K562 (cell line): Measurements from ENCODE around the gene CENPO.

ENCODE experiments used
- CBX3 ChIP-seq, 2 experiments: IDR thresholded peaks; 1 replicate in 1 of 2; 2 replicates in 1 of 2; pipeline ENCODE4 v1.6.1; 2012; ENCODE audit warnings: inconsistent platforms in 2 of 2, low read length in 2 of 2, borderline replicate concordance in 1 of 2, control low read depth in 1 of 2
- EP300 ChIP-seq: IDR thresholded peaks from 2 replicates; pipeline ENCODE4 v1.6.1; 2012; ENCODE audit warnings: low read length, improper control_type of control experiment
- FIP1L1 ChIP-seq: fragments of 200-400 bp; formaldehyde crosslinking; IDR thresholded peaks from 2 replicates; pipeline ENCODE4 v1.6.1; 2018; ENCODE audit warnings: mild to moderate bottlenecking, low read depth, low read length; ENCODE audit not compliant: poor library complexity, severe bottlenecking
- IRF1 ChIP-seq: sonication (generic); formaldehyde crosslinking; IDR thresholded peaks from 2 replicates; pipeline ENCODE4 v1.8.0; 2022; ENCODE audit warnings: missing genetic modification reagents, mild to moderate bottlenecking, borderline replicate concordance
- RNF2 ChIP-seq: sonication (generic); IDR thresholded peaks from 2 replicates; pipeline ENCODE4 v1.6.1; 2016
- TOE1 ChIP-seq, 2 experiments: fragments of 450-650 bp in 1 of 2; sonication (generic) in 1 of 2; formaldehyde crosslinking in 1 of 2; IDR thresholded peaks; 2 replicates each; pipeline versions ENCODE4 v1.7.1 to v1.8.0; 2016 to 2022; ENCODE audit warnings: borderline replicate concordance in 2 of 2, mild to moderate bottlenecking in 2 of 2, antibody characterized with exemption in 1 of 2, inconsistent platforms in 1 of 2, low read depth in 1 of 2, missing genetic modification reagents in 1 of 2, moderate library complexity in 1 of 2
- ZBTB34 ChIP-seq: fragments of 250-450 bp; sonication (Bioruptor Pico); IDR thresholded peaks from 2 replicates; pipeline ENCODE4 v1.8.0; 2021; ENCODE audit warnings: mild to moderate bottlenecking, moderate library complexity
- ZNF134 ChIP-seq: fragments of 250-450 bp; sonication (Bioruptor Pico); conservative IDR thresholded peaks from 2 replicates; pipeline ENCODE4 v1.4.0; 2020
- ZNF41 ChIP-seq: fragments of 250-450 bp; sonication (Bioruptor Pico); conservative IDR thresholded peaks from 2 replicates; pipeline ENCODE4 v1.4.0; 2020; ENCODE audit warnings: mild to moderate bottlenecking
- ZNF512 ChIP-seq: IDR thresholded peaks from 2 replicates; pipeline ENCODE4 v1.6.1; 2016; ENCODE audit warnings: missing genetic modification characterization, missing compliant biosample characterization
- ZNF551 ChIP-seq: fragments of 250-450 bp; sonication (Bioruptor Pico); IDR thresholded peaks from 2 replicates; pipeline ENCODE4 v1.5.0; 2021; ENCODE audit warnings: mild to moderate bottlenecking, moderate library complexity

GRCh38 chr2:24787532-24787931 lies 5.7 kb upstream of the CENPO start:
- no peak for TF ChIP-seq ZBTB34 (CRISPR knock-in tag)
- no peak for TF ChIP-seq FIP1L1
- TF ChIP-seq EP300 = no peak
- TF ChIP-seq TOE1 (IDR thresholded peaks at IDR 0.05; ENCODE audit: borderline replicate concordance) = no peak
- no peak for TF ChIP-seq TOE1 (CRISPR knock-in tag; IDR thresholded peaks at IDR 0.05; ENCODE audit: borderline replicate concordance, low read depth)
- no peak for TF ChIP-seq IRF1 (CRISPR knock-in tag)
- no peak for TF ChIP-seq ZNF41 (CRISPR knock-in tag)
- no peak for TF ChIP-seq ZNF551 (CRISPR knock-in tag)
- no peak for TF ChIP-seq CBX3 (IDR thresholded peaks at IDR 0.05; ENCODE audit: borderline replicate concordance in 1 of 2, low read length in 2 of 2)
- TF ChIP-seq ZNF512 (tag) = no peak
- no peak for TF ChIP-seq ZNF134 (CRISPR knock-in tag)
- TF ChIP-seq RNF2 = no peak
